K562 (cell line): ENCODE data around the gene EWSR1. TPM values are rescaled to one million over a fixed set of nuclear protein-coding genes. Genes with fewer than 3 reads are reported as not detected.

Experiments used
- CTCFL ChIP-seq: IDR thresholded peaks from 2 replicates; pipeline ENCODE4 v1.6.1; 2011; ENCODE audit warnings: borderline replicate concordance, low read depth, mild to moderate bottlenecking, moderate library complexity, low read length; ENCODE audit not compliant: insufficient read depth, poor library complexity, severe bottlenecking
- DPF2 ChIP-seq: fragments of 450-650 bp; IDR thresholded peaks from 2 replicates; pipeline ENCODE4 v1.6.1; 2016
- E2F5 ChIP-seq: sonication (generic); formaldehyde crosslinking; IDR thresholded peaks from 2 replicates; pipeline ENCODE4 v1.8.0; 2022; ENCODE audit warnings: mild to moderate bottlenecking, missing genetic modification reagents
- HNRNPL ChIP-seq: fragments of 200-400 bp; formaldehyde crosslinking; IDR thresholded peaks from 2 replicates; pipeline ENCODE4 v1.6.1; 2017; ENCODE audit warnings: low read depth, mild to moderate bottlenecking, low read length
- RB1 ChIP-seq: fragments of 450-650 bp; IDR thresholded peaks from 2 replicates; pipeline ENCODE4 v1.6.1; 2017; ENCODE audit warnings: low read depth, mild to moderate bottlenecking
- TCF7L2 ChIP-seq: fragments of 150-350 bp; IDR thresholded peaks from 2 replicates; pipeline ENCODE4 v1.6.1; 2016; ENCODE audit warnings: low read depth, mild to moderate bottlenecking, low read length, moderate library complexity
- TFE3 ChIP-seq: fragments of 450-650 bp; formaldehyde crosslinking; IDR thresholded peaks from 2 replicates; pipeline ENCODE4 v1.4.0; 2020; ENCODE audit warnings: mild to moderate bottlenecking, mixed read lengths
- polyA plus RNA-seq, 8 experiments: library from polyadenylated mRNA; depleted of rRNA in 4 of 8; stranded (reverse) in 5 of 8; unstranded in 3 of 8; fragments of >200 nt; fragmentation: Nextera tagmentation in 2 of 8; fragmentation: Illumina TruSeq in 1 of 8; extraction: Ambion mirVana in 2 of 8; extraction: Trizol in 1 of 8; gene quantifications; 2 replicates each; pipeline versions ENCODE4 v1.2.1 to v1.2.3, GENCODE V29; 2011 to 2014; ENCODE audit warnings: inconsistent platforms in 1 of 8, missing spikeins in 1 of 8
- total RNA-seq, 7 experiments: library from RNA; depleted of rRNA in 6 of 7; stranded (reverse); fragments of >200 nt in 6 of 7; fragmentation: Illumina TruSeq in 2 of 7; extraction: Trizol in 2 of 7; gene quantifications; 2 replicates each; pipeline versions ENCODE4 v1.2.1 to v1.2.3, GENCODE V29; 2011 to 2021; ENCODE audit warnings: low replicate concordance in 1 of 7

The EWSR1 gene
- total and polyA plus RNA-seq, 9 of the 15 experiments (the other 6 are each of a cell fraction or from before 2014, with no cell fraction given): 83.3 to 450 (median 239) TPM

GRCh38 chr22:29308148-29308790 is 40.2 kb downstream of the EWSR1 start (continued):
- no peak for TF ChIP-seq CTCFL
- peak; percentile 94; the same call in 1 of the 2 replicates for TF ChIP-seq HNRNPL
- TF ChIP-seq TCF7L2: no peak
- no peak for TF ChIP-seq E2F5
- no peak for TF ChIP-seq DPF2
- TF ChIP-seq TFE3 (CRISPR knock-in tag): no peak
- TF ChIP-seq RB1: no peak
